Left cardiac atrium (tissue), 4 donors: ENCODE data around the gene GRK4. TPM values are rescaled to one million over a fixed set of nuclear protein-coding genes. Genes with fewer than 3 reads are reported as not detected.

Source experiments
- ATAC-seq, 2 donors: fragments of 200-7000 bp; cut with Tn5 transposase; one replicate each; pipeline ENCODE4 v1.9.1; 2020; ENCODE audit warnings: mild to moderate bottlenecking in 2 of 2, moderate library complexity in 2 of 2
- DNase-seq: peaks from one replicate; pipeline ENCODE4 v3.0.0-alpha.2; 2020
- intact Hi-C, 2 donors: fragments of 100-400 bp; cut with DNase I; formaldehyde crosslinking; loops; one replicate each; pipeline versions ENCODE4 v1.14.1 to v1.15.1; 2022 to 2023
- total RNA-seq, 2 donors: library from RNA; stranded (reverse); fragmentation: NEBNext Ultra II Directional; extraction: Animal tissue kit (Norgen Biotek cat#: 25700); gene quantifications; one replicate each; pipeline ENCODE4 v1.2.1, GENCODE V29; 2021
- donor health status: DM: no; HTN: yes; CAD: no.
- donor health status: DM: no; HTN: yes; CAD: no; lungs with severe emphysema.
- donor health status: DM: yes; HTN: yes; CAD: no.
- donor health status: Dilated cardiomyopathy.

Gene GRK4
- total RNA-seq, 2 donors from 2014 or later: 8.5 to 11.5 TPM

DNA sequence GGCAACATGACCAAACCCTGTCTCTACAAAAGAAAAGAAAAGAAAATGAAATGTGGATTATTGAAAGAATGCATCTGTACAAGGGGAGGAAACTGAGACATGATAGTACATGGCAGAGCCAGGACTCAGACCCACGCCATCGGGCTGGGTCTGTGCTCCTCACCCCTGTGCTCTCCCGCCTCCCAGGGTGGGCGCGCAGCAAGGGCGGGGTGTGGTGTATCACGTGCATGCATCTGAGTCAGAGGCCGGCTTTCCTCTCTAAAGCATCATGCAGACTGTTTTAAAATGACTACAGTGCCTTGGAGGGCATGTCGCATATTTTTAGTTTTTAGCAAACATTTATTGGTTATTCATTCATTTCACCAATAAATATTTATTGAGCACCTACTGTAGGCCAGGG, 63.2 kb downstream of the GRK4 start:
- intact Hi-C loops: no loop called here
- ATAC-seq (no peak), DNase-seq (no peak)

GRCh38 chr4:3029464-3029863, 66.1 kb downstream of the GRK4 start:
- DNase-seq (no peak), ATAC-seq (no peak)
- intact Hi-C loops: no loop called here

DNA sequence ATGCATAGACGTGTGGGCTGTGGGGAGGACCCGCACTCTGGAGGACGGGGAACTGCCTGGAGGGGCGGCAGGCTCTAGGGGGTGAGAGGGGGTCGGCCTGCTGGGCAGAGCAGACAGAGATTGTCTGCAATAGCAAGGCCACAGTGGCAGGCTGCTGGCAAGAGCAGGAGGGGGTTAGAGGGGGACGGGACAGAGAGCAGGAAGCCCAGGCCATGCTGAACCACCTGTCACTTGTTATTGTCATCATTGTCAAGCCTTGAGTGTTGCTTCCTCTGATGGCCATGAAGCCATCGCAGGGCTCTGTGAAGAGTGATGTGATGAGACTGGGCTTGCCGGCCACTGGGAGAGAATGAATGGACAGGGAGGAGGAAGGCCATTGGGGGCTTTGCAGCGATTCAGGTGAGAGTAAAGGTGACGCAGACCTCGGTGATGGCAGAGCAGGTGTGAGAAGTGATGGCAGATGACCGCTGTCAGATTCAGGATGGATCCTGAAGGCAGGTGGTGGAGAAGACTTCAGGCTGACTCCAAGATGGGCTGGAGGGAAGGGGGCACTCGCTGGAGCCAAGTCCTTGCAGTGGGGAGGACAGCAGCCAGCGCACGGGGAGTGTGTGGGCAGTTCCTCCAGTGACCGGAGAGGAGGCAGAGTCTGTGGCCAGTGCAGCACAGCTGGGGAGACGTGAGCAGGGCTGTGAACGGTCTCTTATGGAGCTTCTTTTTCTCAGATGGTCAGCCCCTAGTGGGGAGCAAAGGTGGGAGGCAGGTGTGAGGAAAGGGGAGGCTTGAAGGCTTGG, 67.4 kb downstream of the GRK4 start:
- ATAC-seq: no peak
- intact Hi-C loops: loop anchor here in 1 of 2 donors (10.0 kb wide), 1 partner anchor 266 kb away; no protein-coding TSS in a partner anchor
- no peak for DNase-seq

DNA sequence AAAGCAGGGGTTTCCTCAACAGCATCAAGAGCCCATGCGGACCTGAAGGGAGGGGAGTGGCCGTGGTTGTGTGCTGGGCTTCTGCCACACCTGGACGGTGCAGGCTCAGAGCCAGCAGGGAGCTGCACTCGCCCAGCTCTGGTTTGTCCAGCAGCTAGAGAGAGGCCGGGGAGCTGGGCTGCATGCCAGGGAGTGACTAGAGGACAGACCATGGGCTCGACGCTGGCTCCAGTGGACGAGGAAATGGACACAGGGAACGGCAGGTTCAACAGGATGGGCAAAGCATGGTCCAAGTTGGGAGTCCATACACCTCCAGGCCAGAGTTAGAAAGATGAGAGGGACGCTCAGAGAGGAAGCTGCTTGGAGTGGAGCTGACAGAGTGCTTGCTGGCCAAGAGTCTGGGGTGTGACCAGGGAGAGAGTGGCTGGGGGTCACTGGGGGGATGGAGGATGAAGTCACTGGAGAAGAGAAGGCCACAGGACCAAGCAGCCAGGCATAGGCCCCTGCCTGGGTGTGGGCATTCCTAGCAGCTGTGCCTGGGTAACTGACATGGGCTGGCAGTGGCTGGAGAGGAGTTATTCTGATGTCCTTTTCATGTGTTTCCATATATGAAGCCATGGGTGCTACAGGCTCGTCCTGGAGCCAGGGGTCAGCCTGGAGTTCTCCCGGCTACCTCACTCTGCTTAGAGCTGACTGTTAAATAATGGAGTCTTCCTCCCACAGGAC, 68.1 kb downstream of the GRK4 start:
- intact Hi-C loops: loop anchor here in 1 of 2 donors (10.0 kb wide), 1 partner anchor 267 kb away; no protein-coding TSS in a partner anchor
- DNase-seq (no peak), ATAC-seq (peak in 1 of 2 donors; percentile 62)

- intact Hi-C loops: loop anchor here in 1 of 2 donors (10.0 kb wide), 1 partner anchor 269 kb away; no protein-coding TSS in a partner anchor
- ATAC-seq (no peak), DNase-seq (no peak)
Observed at GRCh38 chr4:3034231-3034630, 70.9 kb downstream of the GRK4 start.

GRCh38 chr4:3035249-3035648, 71.9 kb downstream of the GRK4 start:
- intact Hi-C loops: loop anchor here in 1 of 2 donors (10.0 kb wide), 1 partner anchor 270 kb away; no protein-coding TSS in a partner anchor
- no peak for ATAC-seq

DNA sequence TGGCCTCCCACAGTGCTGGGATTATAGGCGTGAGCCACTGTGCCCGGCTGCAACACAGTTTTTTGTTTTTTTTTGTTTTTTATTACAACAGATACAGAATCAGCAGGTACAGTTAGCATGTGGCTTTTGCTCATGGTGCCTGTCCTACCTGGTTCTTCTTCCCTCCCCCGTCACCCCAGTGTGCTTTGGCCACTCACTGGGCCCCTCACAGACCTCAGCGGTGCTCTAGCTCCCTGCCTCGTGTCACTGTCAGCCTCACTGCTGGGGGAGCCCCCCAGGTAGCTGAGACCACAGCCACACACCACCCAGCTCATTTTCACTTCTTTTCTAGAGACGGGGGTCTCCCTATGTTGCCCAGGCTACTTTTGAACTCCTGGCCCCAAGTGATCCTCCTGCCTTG, 72.3 kb downstream of the GRK4 start:
- intact Hi-C loops: loop anchor here in 1 of 2 donors (10.0 kb wide), 1 partner anchor 271 kb away; no protein-coding TSS in a partner anchor
- DNase-seq (no peak), ATAC-seq (no peak)

More at GRCh38 chr4:3035249-3035648, 71.9 kb downstream of the GRK4 start:
- no peak for DNase-seq

GRCh38 chr4:3036131-3036952, 73.0 kb downstream of the GRK4 start:
- no peak for ATAC-seq
- intact Hi-C loops: loop anchor here in 1 of 2 donors (10.0 kb wide), 1 partner anchor 272 kb away; no protein-coding TSS in a partner anchor

GRCh38 chr4:3037957-3038461, 74.6 kb downstream of the GRK4 start:
- DNase-seq (peak; percentile 75), ATAC-seq (peak; percentile 32 to 56)
- intact Hi-C loops: loop anchor here in 1 of 2 donors (10.0 kb wide), 1 partner anchor 273 kb away; no protein-coding TSS in a partner anchor

More at GRCh38 chr4:3036131-3036952, 73.0 kb downstream of the GRK4 start:
- no peak for DNase-seq

DNA sequence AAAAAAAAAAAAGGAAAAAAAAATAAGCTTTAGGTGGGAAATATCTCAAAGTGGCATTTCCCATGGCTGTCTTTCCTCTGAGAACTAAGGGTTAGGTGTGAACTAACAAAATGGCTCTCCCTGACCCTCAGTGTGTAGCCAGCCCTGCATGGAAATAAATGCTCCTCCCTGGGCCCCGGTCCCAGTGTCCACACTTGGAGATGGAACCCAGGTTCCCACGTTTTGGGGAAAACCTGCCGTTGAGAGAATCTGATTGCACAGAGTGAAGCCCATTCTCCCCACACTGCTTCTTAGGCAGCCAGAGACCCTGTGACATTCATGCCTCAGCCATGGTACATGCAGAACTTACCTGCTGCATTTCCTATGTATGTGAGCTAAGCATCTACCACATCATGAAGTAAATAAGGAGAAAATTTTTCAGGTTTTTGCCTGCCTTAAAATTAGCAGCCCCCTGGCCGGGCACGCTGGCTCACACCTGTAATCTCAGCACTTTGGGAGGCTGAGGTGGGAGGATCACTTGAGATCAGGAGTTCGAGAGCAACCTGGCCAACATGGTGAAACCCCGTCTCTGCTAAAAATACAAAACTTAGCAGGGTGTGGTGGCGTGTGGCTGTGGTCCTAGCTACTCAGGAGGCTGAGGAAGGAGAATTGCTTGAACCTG, 76.5 kb downstream of the GRK4 start:
- DNase-seq (no peak), ATAC-seq (no peak)
- intact Hi-C loops: loop anchor here in 1 of 2 donors (10.0 kb wide), 1 partner anchor 275 kb away; no protein-coding TSS in a partner anchor

DNA sequence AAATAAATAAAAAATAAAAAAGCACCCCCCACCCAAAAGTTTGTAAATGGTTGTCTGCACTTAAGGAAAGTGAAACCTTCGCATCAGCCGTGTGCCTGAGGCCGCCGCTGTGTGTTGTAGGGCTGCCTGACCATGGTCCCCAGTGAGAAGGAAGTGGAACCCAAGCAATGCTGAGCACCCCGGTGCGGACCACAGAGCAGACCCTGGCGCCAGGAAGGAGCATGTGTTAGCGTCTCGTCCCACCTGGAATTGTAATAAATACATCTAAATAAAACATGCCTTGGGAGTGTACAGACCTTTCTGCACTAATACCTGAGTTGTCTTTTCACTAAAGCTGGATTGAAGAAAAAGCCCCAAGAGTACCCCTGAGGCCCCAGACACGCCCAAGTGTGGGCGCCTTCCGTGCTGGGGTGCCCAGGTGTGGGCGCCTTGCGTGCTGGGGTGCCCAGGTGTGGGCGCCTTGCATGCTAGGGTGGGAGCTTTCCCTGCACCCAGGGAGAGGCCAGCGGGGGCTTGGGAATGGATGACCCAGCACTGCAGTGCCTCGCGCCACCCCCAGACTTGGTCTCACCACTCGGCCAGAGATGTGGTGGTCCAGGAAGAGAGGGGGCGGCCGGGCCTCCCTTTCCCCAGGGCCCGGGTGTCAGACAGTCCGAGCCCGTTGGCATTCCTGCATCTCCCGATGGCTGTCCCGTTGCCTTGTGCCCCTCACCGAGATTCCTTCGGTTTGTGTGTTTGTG, 77.3 kb downstream of the GRK4 start:
- ATAC-seq: no peak
- no peak for DNase-seq
- intact Hi-C loops: no loop called here

GRCh38 chr4:3041192-3042142, 78.1 kb downstream of the GRK4 start:
- peak; percentile 78 for DNase-seq
- peak; percentile 50 to 73 for ATAC-seq
- intact Hi-C loops: no loop called here

- ATAC-seq: no peak
- intact Hi-C loops: no loop called here
- no peak for DNase-seq
Observed at GRCh38 chr4:3042226-3042625, 78.9 kb downstream of the GRK4 start.

DNA sequence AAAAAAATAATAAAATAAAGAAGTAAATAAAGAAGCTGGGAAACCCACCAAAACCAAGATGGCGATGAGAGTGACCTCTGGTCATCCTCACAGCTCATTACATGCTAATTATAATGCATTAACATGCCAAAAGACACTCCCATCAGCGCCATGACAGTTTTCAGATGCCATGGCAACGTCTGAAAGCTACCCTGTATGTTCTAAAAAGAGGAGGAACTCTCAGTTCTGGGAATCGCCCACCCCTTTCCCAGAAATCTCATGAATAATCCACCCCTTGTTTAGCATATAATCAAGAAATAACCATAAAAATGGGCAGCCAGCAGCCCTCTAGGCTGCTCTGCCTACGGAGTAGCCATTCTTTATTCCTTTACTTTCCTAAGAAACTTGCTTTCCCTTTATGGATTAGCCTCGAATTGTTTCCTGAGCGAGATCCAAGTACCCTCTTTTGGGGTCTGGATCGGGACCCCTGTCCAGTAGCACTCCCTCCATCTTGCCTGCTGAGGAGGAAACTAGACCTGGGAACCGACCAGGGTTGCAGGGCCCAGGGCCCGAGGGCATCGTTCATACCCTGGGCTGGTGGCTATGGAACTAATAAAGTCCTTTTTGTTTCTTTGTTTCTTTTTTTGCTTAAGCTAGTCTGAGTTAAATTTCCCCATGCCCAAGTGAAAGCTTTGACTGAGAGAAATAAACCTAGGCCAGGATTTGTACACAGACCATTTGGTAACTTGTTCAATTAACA, 80.1 kb downstream of the GRK4 start:
- intact Hi-C loops: no loop called here
- no peak for ATAC-seq
- DNase-seq: no peak

DNA sequence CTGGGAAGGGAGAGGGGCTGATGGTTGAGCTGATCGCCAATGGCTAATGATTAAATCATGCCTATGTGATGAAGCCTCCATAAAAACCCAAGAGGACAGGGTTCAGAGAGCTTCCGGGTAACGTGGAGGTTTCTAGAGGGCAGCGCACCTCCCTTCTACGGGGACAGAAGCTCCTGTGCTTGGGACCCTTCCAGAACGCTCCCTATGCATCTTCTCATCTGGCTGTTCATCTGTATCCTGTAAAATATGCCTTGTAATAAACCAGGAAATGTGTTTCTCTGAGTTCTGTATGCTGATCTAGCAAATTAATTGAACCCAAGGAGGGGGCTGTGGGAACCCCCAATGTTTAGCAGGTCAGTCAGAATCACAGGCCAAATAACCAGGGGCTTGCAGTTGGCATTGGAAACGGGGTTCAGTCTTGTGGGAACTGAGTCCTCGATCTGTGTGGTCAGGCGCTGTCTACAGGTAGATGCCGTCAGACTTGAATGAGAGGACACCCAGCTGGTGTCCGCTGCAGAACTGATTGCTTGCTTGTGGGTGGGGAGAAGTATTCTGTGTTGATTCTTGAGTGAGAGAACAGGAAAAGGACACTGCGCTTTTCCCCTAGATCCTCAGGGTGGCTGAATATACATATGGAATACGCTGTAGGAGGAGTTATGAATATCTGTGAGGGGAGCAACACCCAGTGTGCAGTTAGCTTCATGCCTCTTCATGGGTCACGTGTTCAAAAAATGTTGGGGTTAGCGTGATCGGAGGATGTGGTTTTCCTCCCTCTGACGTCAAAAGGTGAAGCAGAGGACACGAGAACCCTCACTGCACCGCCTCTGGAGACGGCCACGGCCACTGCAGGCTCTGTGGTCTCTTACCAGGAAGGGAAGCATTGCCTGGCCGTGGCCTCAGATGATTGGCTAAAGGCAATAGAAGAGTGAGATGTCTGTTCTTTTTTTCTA, 81.8 kb downstream of the GRK4 start:
- intact Hi-C loops: no loop called here
- ATAC-seq (peak; percentile 18 to 28), DNase-seq (no peak)
